ENCODE data around the gene SREBF2. TPM values are rescaled to one million over a fixed set of nuclear protein-coding genes. Genes with fewer than 3 reads are reported as not detected.

Gene SREBF2
- total RNA-seq, 1 experiment from 2014 or later = 150 TPM

GRCh38 chr22:41922940-41923594 is 90.2 kb downstream of the SREBF2 start:
- ChIA-PET CTCF (no interaction called here), POLR2A (interaction anchor here (0.6 kb wide), 2 partner anchors 175 to 269 kb away, joined by 13 to 15 read pairs; no protein-coding TSS in a partner anchor)
- no peak for TF ChIP-seq CTCF (IDR thresholded peaks at IDR 0.05; ENCODE audit: insufficient read depth in 1 of 2, low read depth in 1 of 2, low read length in 1 of 2, severe bottlenecking in 1 of 2, unreplicated experiment in 1 of 2)
- Mint-ChIP-seq H3K4me3 (ENCODE audit: unreplicated experiment) (no peak overlapping the region), H3K4me1 (ENCODE audit: low read depth, unreplicated experiment) (no peaks in the 10 kb centered on the region), H3K36me3 (ENCODE audit: insufficient read depth, unreplicated experiment) (peaks cover 16% of the 10 kb centered on the region), H3K9me3 (ENCODE audit: unreplicated experiment) (no peaks in the 10 kb centered on the region), H3K27ac (ENCODE audit: unreplicated experiment) (no peak overlapping the region), H3K27me3 (ENCODE audit: insufficient read depth, unreplicated experiment) (no peaks in the 10 kb centered on the region)
- Histone ChIP-seq H3K4me1 (no peaks in the 10 kb centered on the region), H3K4me3 (ENCODE audit: low read depth, low read length) (no peak overlapping the region), H3K36me3 (ENCODE audit: control insufficient read depth, insufficient read depth, low read length) (no peaks in the 10 kb centered on the region), H3K27me3 (replicated peaks; ENCODE audit: control insufficient read depth, insufficient read depth, low read length) (no peaks in the 10 kb centered on the region), H3K9me3 (no peaks in the 10 kb centered on the region)
- DNase-seq = no peak
- no TSS peak for BruUV-seq (replicated peaks)
- intact Hi-C loops (cut with micrococcal nuclease; ENCODE audit: unreplicated experiment) = no loop called here

GRCh38 chr22:41923595-41924276 is 90.8 kb downstream of the SREBF2 start:
- Histone ChIP-seq H3K4me3 (ENCODE audit: low read depth, low read length) (no peak overlapping the region), H3K27me3 (replicated peaks; ENCODE audit: control insufficient read depth, insufficient read depth, low read length) (no peaks in the 10 kb centered on the region), H3K36me3 (ENCODE audit: control insufficient read depth, insufficient read depth, low read length) (no peaks in the 10 kb centered on the region), H3K4me1 (no peaks in the 10 kb centered on the region), H3K9me3 (no peaks in the 10 kb centered on the region)
- H3K27ac Mint-ChIP-seq (ENCODE audit: unreplicated experiment) = no peak overlapping the region
- ChIA-PET CTCF (interaction anchor here (0.6 kb wide), 1 partner anchor 921 kb away, joined by 5 read pairs; no protein-coding TSS in a partner anchor), POLR2A (no interaction called here)
- no peak overlapping the region for H3K4me3 Mint-ChIP-seq (ENCODE audit: unreplicated experiment)
- TSS peak; percentile 19 for BruUV-seq (replicated peaks)
- no peaks in the 10 kb centered on the region for H3K4me1 Mint-ChIP-seq (ENCODE audit: low read depth, unreplicated experiment)
- intact Hi-C loops (cut with micrococcal nuclease; ENCODE audit: unreplicated experiment) = no loop called here
- H3K27me3 Mint-ChIP-seq (ENCODE audit: insufficient read depth, unreplicated experiment) = no peaks in the 10 kb centered on the region
- DNase-seq = no peak
- H3K9me3 Mint-ChIP-seq (ENCODE audit: unreplicated experiment) = no peaks in the 10 kb centered on the region
- H3K36me3 Mint-ChIP-seq (ENCODE audit: insufficient read depth, unreplicated experiment) = peaks cover 23% of the 10 kb centered on the region
- TF ChIP-seq CTCF (IDR thresholded peaks at IDR 0.05; ENCODE audit: insufficient read depth in 1 of 2, low read depth in 1 of 2, low read length in 1 of 2, severe bottlenecking in 1 of 2, unreplicated experiment in 1 of 2) = no peak

- no TSS peak for BruUV-seq (replicated peaks)
- H3K36me3 ChIP-seq (ENCODE audit: control insufficient read depth, insufficient read depth, low read length) = no peaks in the 10 kb centered on the region
- no peaks in the 10 kb centered on the region for H3K4me1 ChIP-seq
- H3K9me3 Mint-ChIP-seq (ENCODE audit: unreplicated experiment) = no peaks in the 10 kb centered on the region
- intact Hi-C loops (cut with micrococcal nuclease; ENCODE audit: unreplicated experiment) = no loop called here
- peak; percentile 73 to 92 for DNase-seq
- no peaks in the 10 kb centered on the region for H3K9me3 ChIP-seq
- peak overlapping the region; percentile 77 for H3K4me3 Mint-ChIP-seq (ENCODE audit: unreplicated experiment)
- H3K27ac Mint-ChIP-seq (ENCODE audit: unreplicated experiment) = no peak overlapping the region
- H3K27me3 Mint-ChIP-seq (ENCODE audit: insufficient read depth, unreplicated experiment) = no peaks in the 10 kb centered on the region
- no peaks in the 10 kb centered on the region for H3K4me1 Mint-ChIP-seq (ENCODE audit: low read depth, unreplicated experiment)
- TF ChIP-seq CTCF (IDR thresholded peaks at IDR 0.05; ENCODE audit: insufficient read depth in 1 of 2, low read depth in 1 of 2, low read length in 1 of 2, severe bottlenecking in 1 of 2, unreplicated experiment in 1 of 2) = peak; percentile 75 to 77
- no peaks in the 10 kb centered on the region for H3K27me3 ChIP-seq (replicated peaks; ENCODE audit: control insufficient read depth, insufficient read depth, low read length)
- ChIA-PET CTCF (interaction anchor here (0.5 to 1.8 kb wide), 21 partner anchors 9 to 739 kb away, joined by 3 to 20 read pairs (median 5); partner anchors contain the start of genes CCDC134, CENPM, NDUFA6 and SHISA8), POLR2A (interaction anchor here (0.6 to 1.3 kb wide), 4 partner anchors 14 to 97 kb away, joined by 3 to 15 read pairs (median 3); partner anchors contain the start of gene CENPM)
- peaks cover 26% of the 10 kb centered on the region for H3K36me3 Mint-ChIP-seq (ENCODE audit: insufficient read depth, unreplicated experiment)
- peak overlapping the region; percentile 27 for H3K4me3 ChIP-seq (ENCODE audit: low read depth, low read length)
These were observed 93.0 kb downstream of the SREBF2 start for GRCh38 chr22:41925783-41926460.

Measured in Caco-2 (cell line).